ENCODE results near the gene TOM1L2. TPM values are rescaled to one million over a fixed set of nuclear protein-coding genes. Genes with fewer than 3 reads are reported as not detected.

The TOM1L2 gene
- polyA plus RNA-seq, 1 donor, result 31.1 TPM

- no peak for DNase-seq
- peaks cover 14% of the 10 kb centered on the region for H3K36me3 ChIP-seq (ENCODE audit: control insufficient read depth, insufficient read depth, low read length)
- H3K4me3 ChIP-seq (ENCODE audit: low read length), result no peak overlapping the region
- H3K9me3 ChIP-seq (ENCODE audit: control insufficient read depth, low read depth, low read length), result no peaks in the 10 kb centered on the region
- H3K27ac ChIP-seq (ENCODE audit: low read length), result no peak overlapping the region
- WGBS (ENCODE audit: insufficient coverage, low lambda C conversion rate), result no CpG with 5 or more reads among the region's 5 CpGs
- peaks cover 10% of the 10 kb centered on the region for H3K4me1 ChIP-seq (ENCODE audit: control insufficient read depth, insufficient read depth, low read length)
- H3K27me3 ChIP-seq (ENCODE audit: control insufficient read depth, insufficient read depth, low read length), result no peaks in the 10 kb centered on the region
Observed at GRCh38 chr17:17860766-17861107, 111.5 kb downstream of the TOM1L2 start.

- peak in 1 of 2 donors; percentile 61 for DNase-seq
- Histone ChIP-seq H3K27me3 (ENCODE audit: control insufficient read depth, insufficient read depth, low read length) (no peaks in the 10 kb centered on the region), H3K4me3 (ENCODE audit: low read length) (no peak overlapping the region), H3K27ac (ENCODE audit: low read length) (no peak overlapping the region), H3K9me3 (ENCODE audit: control insufficient read depth, low read depth, low read length) (no peaks in the 10 kb centered on the region), H3K4me1 (ENCODE audit: control insufficient read depth, insufficient read depth, low read length) (peaks cover 16% of the 10 kb centered on the region), H3K36me3 (ENCODE audit: control insufficient read depth, insufficient read depth, low read length) (peaks cover 14% of the 10 kb centered on the region)
- no CpG with 5 or more reads among the region's 9 CpGs for WGBS (ENCODE audit: insufficient coverage, low lambda C conversion rate)
Observed at GRCh38 chr17:17859909-17860765, 112.1 kb downstream of the TOM1L2 start.

DNA sequence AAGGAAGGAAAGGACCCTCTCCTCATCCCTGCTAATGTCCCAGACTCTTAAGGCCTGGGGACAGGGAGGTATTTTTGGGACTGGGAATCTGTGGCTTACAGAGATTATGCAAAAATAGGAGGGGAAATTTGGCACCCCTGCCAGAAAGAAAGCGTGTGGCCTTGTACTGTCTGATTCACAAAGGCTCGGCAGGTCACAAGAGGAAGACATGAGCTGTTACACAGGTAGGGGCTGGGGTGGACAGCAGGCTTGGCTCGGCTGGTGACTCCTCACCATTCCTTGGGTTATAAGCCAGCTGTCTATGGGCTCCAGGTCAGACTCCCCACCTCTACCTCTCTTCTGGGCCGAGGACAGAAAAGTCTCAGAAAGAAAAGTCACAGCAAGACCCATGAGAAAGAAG lies 114.7 kb downstream of the TOM1L2 start:
- no peak overlapping the region for H3K27ac ChIP-seq (ENCODE audit: low read length)
- peaks cover 10% of the 10 kb centered on the region for H3K36me3 ChIP-seq (ENCODE audit: control insufficient read depth, insufficient read depth, low read length)
- H3K4me3 ChIP-seq (ENCODE audit: low read length), result no peak overlapping the region
- peaks cover 41% of the 10 kb centered on the region for H3K4me1 ChIP-seq (ENCODE audit: control insufficient read depth, insufficient read depth, low read length)
- DNase-seq, result no peak
- WGBS (ENCODE audit: insufficient coverage, low lambda C conversion rate), result 100% methylated on average over 1 of the region's 4 CpGs
- no peaks in the 10 kb centered on the region for H3K9me3 ChIP-seq (ENCODE audit: control insufficient read depth, low read depth, low read length)
- no peaks in the 10 kb centered on the region for H3K27me3 ChIP-seq (ENCODE audit: control insufficient read depth, insufficient read depth, low read length)

- peak in 1 of 2 donors; percentile 29 for DNase-seq
- Histone ChIP-seq H3K4me1 (ENCODE audit: control insufficient read depth, insufficient read depth, low read length) (peaks cover 51% of the 10 kb centered on the region), H3K27ac (ENCODE audit: low read length) (peak overlapping the region; percentile 77), H3K4me3 (ENCODE audit: low read length) (no peak overlapping the region), H3K27me3 (ENCODE audit: control insufficient read depth, insufficient read depth, low read length) (no peaks in the 10 kb centered on the region), H3K36me3 (ENCODE audit: control insufficient read depth, insufficient read depth, low read length) (peaks cover 2% of the 10 kb centered on the region), H3K9me3 (ENCODE audit: control insufficient read depth, low read depth, low read length) (no peaks in the 10 kb centered on the region)
- no CpG with 5 or more reads among the region's 2 CpGs for WGBS (ENCODE audit: insufficient coverage, low lambda C conversion rate)
Observed at GRCh38 chr17:17856386-17856785, 115.8 kb downstream of the TOM1L2 start.

DNA sequence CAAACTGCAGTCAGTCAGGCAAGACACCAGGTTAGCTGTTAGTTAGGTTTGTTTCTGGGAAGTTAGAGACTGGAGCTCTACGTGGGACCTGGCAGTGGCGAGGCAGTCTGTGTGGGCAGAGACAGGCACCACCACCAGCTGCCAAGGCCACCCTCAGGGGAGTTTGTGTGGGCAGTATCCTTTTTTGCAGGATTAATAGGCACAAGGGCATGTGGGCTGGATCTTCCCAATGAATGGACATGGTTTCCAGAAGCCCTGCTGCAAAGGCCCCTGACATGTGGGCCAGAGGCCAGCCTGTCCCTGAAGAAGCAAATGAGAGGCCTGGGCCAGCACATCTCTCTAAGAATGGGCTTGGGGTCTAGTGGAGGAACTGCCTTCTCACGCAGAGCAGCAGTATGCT lies 116.2 kb downstream of the TOM1L2 start:
- no CpG with 5 or more reads among the region's 3 CpGs for WGBS (ENCODE audit: insufficient coverage, low lambda C conversion rate)
- peaks cover 54% of the 10 kb centered on the region for H3K4me1 ChIP-seq (ENCODE audit: control insufficient read depth, insufficient read depth, low read length)
- H3K4me3 ChIP-seq (ENCODE audit: low read length), result no peak overlapping the region
- DNase-seq, result no peak
- H3K27me3 ChIP-seq (ENCODE audit: control insufficient read depth, insufficient read depth, low read length), result no peaks in the 10 kb centered on the region
- H3K9me3 ChIP-seq (ENCODE audit: control insufficient read depth, low read depth, low read length), result no peaks in the 10 kb centered on the region
- no peaks in the 10 kb centered on the region for H3K36me3 ChIP-seq (ENCODE audit: control insufficient read depth, insufficient read depth, low read length)
- peak overlapping the region; percentile 77 for H3K27ac ChIP-seq (ENCODE audit: low read length)

DNA sequence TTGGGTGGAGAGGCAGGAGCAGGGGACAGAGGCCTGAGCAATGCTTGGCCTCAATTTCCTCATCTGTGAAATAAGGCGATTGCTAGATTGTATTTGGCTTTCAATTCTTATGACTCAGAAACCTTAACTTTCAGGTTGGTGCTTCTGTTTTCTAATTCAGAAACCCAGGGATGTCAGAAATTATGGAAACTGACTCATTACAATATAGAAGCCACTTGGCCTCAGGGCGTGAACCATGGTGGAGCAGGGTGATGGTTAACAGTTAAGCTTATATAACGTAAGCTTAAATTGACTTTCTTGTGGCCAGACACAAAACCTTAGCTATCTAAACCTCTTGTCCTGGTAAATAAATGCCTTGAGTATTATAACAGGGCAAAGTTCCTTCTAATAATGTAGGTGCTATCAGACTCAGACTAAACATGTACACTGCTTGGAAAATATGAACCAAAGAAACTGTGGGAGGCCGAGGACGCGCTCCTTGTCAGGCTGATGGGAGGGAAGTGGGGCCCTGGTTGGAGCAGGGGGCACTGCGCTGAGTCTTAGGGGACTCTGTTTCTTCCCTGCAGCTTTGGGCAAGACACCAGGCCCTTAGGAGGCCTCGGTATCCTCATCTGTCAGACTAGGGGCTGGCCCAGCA lies 118.3 kb downstream of the TOM1L2 start:
- H3K36me3 ChIP-seq (ENCODE audit: control insufficient read depth, insufficient read depth, low read length), result peaks cover 4% of the 10 kb centered on the region
- peak in 1 of 2 donors; percentile 90 for DNase-seq
- no peaks in the 10 kb centered on the region for H3K9me3 ChIP-seq (ENCODE audit: control insufficient read depth, low read depth, low read length)
- no CpG with 5 or more reads among the region's 8 CpGs for WGBS (ENCODE audit: insufficient coverage, low lambda C conversion rate)
- peaks cover 73% of the 10 kb centered on the region for H3K4me1 ChIP-seq (ENCODE audit: control insufficient read depth, insufficient read depth, low read length)
- no peak overlapping the region for H3K4me3 ChIP-seq (ENCODE audit: low read length)
- no peaks in the 10 kb centered on the region for H3K27me3 ChIP-seq (ENCODE audit: control insufficient read depth, insufficient read depth, low read length)
- H3K27ac ChIP-seq (ENCODE audit: low read length), result peak overlapping the region; percentile 77

DNA sequence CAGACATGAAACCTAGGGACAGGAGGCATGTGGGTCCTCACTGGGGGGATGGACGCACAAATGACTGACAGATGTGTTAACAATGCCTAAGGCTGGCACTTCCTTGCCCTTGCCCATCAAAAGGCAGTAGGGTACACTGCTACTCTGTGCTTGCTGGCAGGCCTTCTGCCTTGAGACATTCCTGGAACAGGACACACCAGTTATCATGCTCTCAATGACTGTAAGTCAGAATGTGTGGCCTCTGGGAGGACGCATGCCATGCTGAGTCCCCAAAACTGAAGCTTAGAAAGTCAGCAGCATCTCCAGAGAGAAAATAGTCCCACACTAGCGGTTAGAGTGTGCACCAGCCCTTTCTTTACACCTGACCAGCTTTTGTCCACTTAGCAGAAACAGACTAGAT lies 119.3 kb downstream of the TOM1L2 start:
- H3K4me3 ChIP-seq (ENCODE audit: low read length), result no peak overlapping the region
- no peaks in the 10 kb centered on the region for H3K9me3 ChIP-seq (ENCODE audit: control insufficient read depth, low read depth, low read length)
- peaks cover 79% of the 10 kb centered on the region for H3K4me1 ChIP-seq (ENCODE audit: control insufficient read depth, insufficient read depth, low read length)
- peak in 1 of 2 donors; percentile 31 for DNase-seq
- WGBS (ENCODE audit: insufficient coverage, low lambda C conversion rate), result no CpG with 5 or more reads among the region's 3 CpGs
- peak overlapping the region; percentile 77 for H3K27ac ChIP-seq (ENCODE audit: low read length)
- no peaks in the 10 kb centered on the region for H3K27me3 ChIP-seq (ENCODE audit: control insufficient read depth, insufficient read depth, low read length)
- peaks cover 8% of the 10 kb centered on the region for H3K36me3 ChIP-seq (ENCODE audit: control insufficient read depth, insufficient read depth, low read length)

DNA sequence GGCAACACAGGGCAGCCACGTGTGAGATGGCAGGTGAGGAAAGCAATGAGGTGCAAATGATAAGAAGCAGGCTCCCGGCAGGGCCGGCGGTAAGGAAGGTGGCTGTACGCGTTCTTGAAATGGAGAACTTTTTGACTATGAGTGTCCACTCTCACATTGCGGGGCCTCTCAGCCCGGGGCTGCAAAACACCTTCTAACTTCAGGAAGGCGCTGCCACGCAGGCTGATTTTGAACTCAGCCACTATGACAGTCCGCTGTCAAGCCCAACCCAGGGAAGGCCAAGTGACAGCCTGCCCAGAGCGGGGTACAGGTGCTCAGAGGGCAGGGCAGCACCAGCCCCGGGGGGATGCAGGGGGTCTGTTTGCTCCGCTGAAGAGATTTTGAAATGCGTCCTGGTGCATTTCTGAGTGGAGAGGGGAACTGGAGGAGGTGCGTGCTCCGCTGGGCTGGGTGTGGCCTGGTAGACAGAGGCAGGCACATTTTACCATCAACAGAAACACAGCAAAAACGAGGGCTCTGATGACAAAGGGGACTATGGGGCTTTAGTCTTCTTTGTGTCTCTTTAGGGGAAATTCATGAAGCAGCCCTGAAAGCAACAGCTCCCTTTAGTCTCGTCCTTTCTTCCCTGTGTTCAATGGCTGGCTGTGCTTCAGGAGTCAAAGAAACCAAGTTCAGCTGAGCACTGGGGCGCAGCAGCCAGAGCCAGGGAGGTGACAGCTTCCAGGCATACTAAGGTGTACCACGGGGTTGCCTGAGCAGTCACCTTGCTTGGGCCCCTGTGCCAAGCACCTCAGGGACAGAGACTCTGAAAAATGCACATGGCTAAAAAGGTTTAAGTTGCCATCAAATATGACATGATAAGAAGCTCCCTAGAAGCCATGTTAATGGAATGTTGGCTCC lies 120.8 kb downstream of the TOM1L2 start:
- DNase-seq, result peak in 1 of 2 donors; percentile 39
- Histone ChIP-seq H3K4me1 (ENCODE audit: control insufficient read depth, insufficient read depth, low read length) (peaks cover 85% of the 10 kb centered on the region), H3K4me3 (ENCODE audit: low read length) (no peak overlapping the region), H3K36me3 (ENCODE audit: control insufficient read depth, insufficient read depth, low read length) (peaks cover 16% of the 10 kb centered on the region), H3K9me3 (ENCODE audit: control insufficient read depth, low read depth, low read length) (no peaks in the 10 kb centered on the region), H3K27me3 (ENCODE audit: control insufficient read depth, insufficient read depth, low read length) (no peaks in the 10 kb centered on the region), H3K27ac (ENCODE audit: low read length) (no peak overlapping the region)
- no CpG with 5 or more reads among the region's 21 CpGs for WGBS (ENCODE audit: insufficient coverage, low lambda C conversion rate)

DNA sequence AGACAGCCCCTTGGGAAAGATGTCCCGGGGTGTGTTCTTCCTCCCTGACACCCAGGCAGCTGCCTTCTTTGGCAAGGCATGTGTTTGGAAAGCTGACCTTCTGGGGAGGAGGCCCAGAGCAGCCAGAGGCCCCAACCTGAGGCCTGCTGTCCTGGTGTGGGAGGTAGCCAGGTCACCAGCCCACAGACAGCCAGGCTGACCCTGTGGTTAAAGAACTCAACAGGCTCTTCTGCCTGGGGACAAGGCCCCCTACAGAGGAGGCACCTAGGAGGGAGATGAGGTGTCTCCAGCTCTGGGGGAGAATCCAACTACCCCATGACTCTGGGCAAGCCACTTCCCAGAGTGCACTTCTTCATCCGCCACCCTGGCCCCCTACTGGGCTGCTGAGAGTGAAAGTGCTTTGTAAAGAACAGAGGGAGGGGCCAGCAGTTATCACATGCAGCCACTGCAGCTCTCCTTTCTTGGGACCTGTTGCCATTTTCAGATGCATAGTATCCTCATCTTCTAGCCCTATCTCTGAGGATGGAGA lies 122.3 kb downstream of the TOM1L2 start:
- peak in 1 of 2 donors; percentile 74 for DNase-seq
- Histone ChIP-seq H3K27me3 (ENCODE audit: control insufficient read depth, insufficient read depth, low read length) (no peaks in the 10 kb centered on the region), H3K36me3 (ENCODE audit: control insufficient read depth, insufficient read depth, low read length) (peaks cover 20% of the 10 kb centered on the region), H3K4me3 (ENCODE audit: low read length) (no peak overlapping the region), H3K9me3 (ENCODE audit: control insufficient read depth, low read depth, low read length) (no peaks in the 10 kb centered on the region), H3K4me1 (ENCODE audit: control insufficient read depth, insufficient read depth, low read length) (peaks cover 70% of the 10 kb centered on the region), H3K27ac (ENCODE audit: low read length) (no peak overlapping the region)
- no CpG with 5 or more reads among the region's 2 CpGs for WGBS (ENCODE audit: insufficient coverage, low lambda C conversion rate)
